Measurements from ENCODE around the gene FRAS1. TPM values are rescaled to one million over a fixed set of nuclear protein-coding genes. Genes with fewer than 3 reads are reported as not detected.
"Not testable (repeated sequence)": the region's sequence is repeated elsewhere in the genome, so short reads cannot be mapped to it uniquely, and the experiment has no call there.

FRAS1 gene
- 0.14 TPM for polyA plus RNA-seq (2013, experiment 1 of 2; ENCODE audit: insufficient read length)
- 0.35 TPM for polyA plus RNA-seq (2013, experiment 2 of 2; ENCODE audit: insufficient read length)

GRCh38 chr4:78057135-78057599 is at the start of gene FRAS1:
Gene FRAS1 (plus strand): TSS chr4:78057323. CDS start chr4:78058010, 687 bp downstream.
- DNase-seq, result peak; percentile 15

GRCh38 chr4:78011003-78011402 is 46.1 kb upstream of the FRAS1 start:
- DNase-seq, result not testable (repeated sequence)

GRCh38 chr4:78014889-78015886 is 41.9 kb upstream of the FRAS1 start:
- DNase-seq, result no peak

GRCh38 chr4:78018271-78019049 is 38.7 kb upstream of the FRAS1 start:
- peak; percentile 6 for DNase-seq

GRCh38 chr4:78019414-78019813 is 37.7 kb upstream of the FRAS1 start:
- DNase-seq, result no peak

GRCh38 chr4:78020677-78021076 is 36.4 kb upstream of the FRAS1 start:
- no peak for DNase-seq

- no peak for DNase-seq
These were observed 34.6 kb upstream of the FRAS1 start for GRCh38 chr4:78022517-78022916.

GRCh38 chr4:78024085-78024484 is 33.0 kb upstream of the FRAS1 start:
- DNase-seq, result peak; percentile 3

GRCh38 chr4:78024576-78025091 is 32.5 kb upstream of the FRAS1 start:
- DNase-seq, result peak; percentile 3

GRCh38 chr4:78031417-78031950 is 25.6 kb upstream of the FRAS1 start:
- no peak for DNase-seq

GRCh38 chr4:78032446-78032845 is 24.7 kb upstream of the FRAS1 start:
- no peak for DNase-seq

GRCh38 chr4:78032929-78033328 is 24.2 kb upstream of the FRAS1 start:
- no peak for DNase-seq

- DNase-seq, result no peak
These were observed 23.3 kb upstream of the FRAS1 start for GRCh38 chr4:78033861-78034260.

GRCh38 chr4:78038704-78039103 is 18.4 kb upstream of the FRAS1 start:
- DNase-seq, result no peak

- no peak for DNase-seq
These were observed 17.4 kb upstream of the FRAS1 start for GRCh38 chr4:78039678-78040077.

- peak; percentile 13 for DNase-seq
These were observed 16.7 kb upstream of the FRAS1 start for GRCh38 chr4:78040431-78040830.

- no peak for DNase-seq
These were observed 9.8 kb upstream of the FRAS1 start for GRCh38 chr4:78047366-78047765.

- peak; percentile 63 for DNase-seq
These were observed 626 bp upstream of the FRAS1 start for GRCh38 chr4:78056265-78057129.

GRCh38 chr4:78057600-78058550 is 752 bp downstream of the FRAS1 start:
- peak; percentile 29 for DNase-seq

Data from fibroblast of skin of back (primary cell).